ENCODE results near the gene GMPPA.

- TF ChIP-seq EP300 (IDR thresholded peaks at IDR 0.05; ENCODE audit: low read length) (no peak; the same call in 1 of the 2 replicates), ZBED1 (IDR thresholded peaks at IDR 0.05) (no peak), RBM22 (IDR thresholded peaks at IDR 0.05; ENCODE audit: low read depth, low read length, poor library complexity, severe bottlenecking) (no peak), BRCA1 (IDR thresholded peaks at IDR 0.05) (no peak), BRCA1 (CRISPR knock-in tag; IDR thresholded peaks at IDR 0.05) (no peak), ZNF263 (CRISPR knock-in tag; IDR thresholded peaks at IDR 0.05; ENCODE audit: borderline replicate concordance) (no peak), ZNF76 (CRISPR knock-in tag; IDR thresholded peaks at IDR 0.05; ENCODE audit: borderline replicate concordance) (no peak), FOXK2 (conservative IDR thresholded peaks at IDR 0.05 in 1 of 2, IDR thresholded peaks at IDR 0.05 in 1 of 2; ENCODE audit: low read depth in 2 of 2) (no peak), CBX5 (IDR thresholded peaks at IDR 0.05; ENCODE audit: borderline replicate concordance, low read depth) (no peak), MED1 (CRISPR knock-in tag; IDR thresholded peaks at IDR 0.05; ENCODE audit: borderline replicate concordance) (no peak), MNT (conservative IDR thresholded peaks at IDR 0.05) (no peak), ZC3H4 (CRISPR knock-in tag; IDR thresholded peaks at IDR 0.05; ENCODE audit: borderline replicate concordance) (no peak)
Observed at GRCh38 chr2:219475278-219475677, 23.4 kb upstream of the GMPPA start.

Data from K562 (cell line).